ENCODE results near the gene SND1.

The SND1 gene

DNA sequence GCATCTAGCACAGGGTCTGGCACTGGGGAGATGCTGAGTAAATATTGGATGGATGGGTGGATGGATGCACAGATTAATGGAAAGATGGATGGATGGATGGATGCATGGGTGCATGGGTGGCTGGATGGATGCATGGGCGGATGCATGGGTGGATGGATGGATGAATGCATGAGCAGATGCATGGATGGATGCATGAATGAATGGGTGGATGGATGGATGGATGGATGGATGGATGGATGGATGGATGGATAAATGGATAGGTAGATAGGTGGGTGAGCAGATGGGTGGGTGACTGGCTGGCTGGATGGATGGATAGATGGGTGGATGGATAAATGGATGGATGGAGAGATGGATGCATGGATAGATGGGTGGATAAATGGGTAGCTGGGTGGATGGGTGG is 39.7 kb upstream of the SND1 start:
- Histone ChIP-seq H2AFZ (ENCODE audit: low read length) (no peak overlapping the region), H4K20me1 (ENCODE audit: insufficient read depth, low read length) (no peaks in the 10 kb centered on the region), H3K27ac (ENCODE audit: low read depth, low read length, poor library complexity, severe bottlenecking) (no peak overlapping the region), H3K27me3 (ENCODE audit: insufficient read depth, low read length) (peaks cover 6% of the 10 kb centered on the region; the same call in 1 of the 2 replicates), H3F3A (ENCODE audit: insufficient read depth, low read length) (no peaks in the 10 kb centered on the region), H3K9me2 (ENCODE audit: low read depth, low read length) (no peaks in the 10 kb centered on the region), H3K9me3 (ENCODE audit: low read length) (peaks cover 13% of the 10 kb centered on the region), H3K4me2 (ENCODE audit: low read length) (no peak overlapping the region), H3K4me1 (ENCODE audit: insufficient read depth, low read length, severe bottlenecking) (no peaks in the 10 kb centered on the region), H3K4me3 (ENCODE audit: low read depth, low read length, poor library complexity, severe bottlenecking) (no peak overlapping the region), H3K79me2 (ENCODE audit: insufficient read depth, low read length) (no peaks in the 10 kb centered on the region), H3K9ac (ENCODE audit: low read length) (no peak overlapping the region), H3K36me3 (ENCODE audit: insufficient read depth, low read length) (no peaks in the 10 kb centered on the region)
- no peak for TF ChIP-seq EZH2 (IDR thresholded peaks at IDR 0.05; ENCODE audit: borderline replicate concordance, low read length)
- TF ChIP-seq, protein P1, sequence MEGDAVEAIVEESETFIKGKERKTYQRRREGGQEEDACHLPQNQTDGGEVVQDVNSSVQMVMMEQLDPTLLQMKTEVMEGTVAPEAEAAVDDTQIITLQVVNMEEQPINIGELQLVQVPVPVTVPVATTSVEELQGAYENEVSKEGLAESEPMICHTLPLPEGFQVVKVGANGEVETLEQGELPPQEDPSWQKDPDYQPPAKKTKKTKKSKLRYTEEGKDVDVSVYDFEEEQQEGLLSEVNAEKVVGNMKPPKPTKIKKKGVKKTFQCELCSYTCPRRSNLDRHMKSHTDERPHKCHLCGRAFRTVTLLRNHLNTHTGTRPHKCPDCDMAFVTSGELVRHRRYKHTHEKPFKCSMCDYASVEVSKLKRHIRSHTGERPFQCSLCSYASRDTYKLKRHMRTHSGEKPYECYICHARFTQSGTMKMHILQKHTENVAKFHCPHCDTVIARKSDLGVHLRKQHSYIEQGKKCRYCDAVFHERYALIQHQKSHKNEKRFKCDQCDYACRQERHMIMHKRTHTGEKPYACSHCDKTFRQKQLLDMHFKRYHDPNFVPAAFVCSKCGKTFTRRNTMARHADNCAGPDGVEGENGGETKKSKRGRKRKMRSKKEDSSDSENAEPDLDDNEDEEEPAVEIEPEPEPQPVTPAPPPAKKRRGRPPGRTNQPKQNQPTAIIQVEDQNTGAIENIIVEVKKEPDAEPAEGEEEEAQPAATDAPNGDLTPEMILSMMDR (IDR thresholded peaks at IDR 0.05; ENCODE audit: low read length): no peak

GRCh38 chr7:127616724-127617123 is 35.3 kb upstream of the SND1 start:
- Histone ChIP-seq H3K9me3 (ENCODE audit: low read length) (no peaks in the 10 kb centered on the region), H3F3A (ENCODE audit: insufficient read depth, low read length) (no peaks in the 10 kb centered on the region), H3K9me2 (ENCODE audit: low read depth, low read length) (no peaks in the 10 kb centered on the region), H3K4me1 (ENCODE audit: insufficient read depth, low read length, severe bottlenecking) (no peaks in the 10 kb centered on the region), H3K79me2 (ENCODE audit: insufficient read depth, low read length) (no peaks in the 10 kb centered on the region), H2AFZ (ENCODE audit: low read length) (no peak overlapping the region), H3K27me3 (ENCODE audit: insufficient read depth, low read length) (no peaks in the 10 kb centered on the region), H3K9ac (ENCODE audit: low read length) (no peak overlapping the region), H3K4me2 (ENCODE audit: low read length) (no peak overlapping the region), H4K20me1 (ENCODE audit: insufficient read depth, low read length) (no peaks in the 10 kb centered on the region), H3K36me3 (ENCODE audit: insufficient read depth, low read length) (no peaks in the 10 kb centered on the region), H3K4me3 (ENCODE audit: low read depth, low read length, poor library complexity, severe bottlenecking) (no peak overlapping the region), H3K27ac (ENCODE audit: low read depth, low read length, poor library complexity, severe bottlenecking) (no peak overlapping the region)
- TF ChIP-seq EZH2 (IDR thresholded peaks at IDR 0.05; ENCODE audit: borderline replicate concordance, low read length): no peak
- TF ChIP-seq, protein P1 (IDR thresholded peaks at IDR 0.05; ENCODE audit: low read length): no peak

DNA sequence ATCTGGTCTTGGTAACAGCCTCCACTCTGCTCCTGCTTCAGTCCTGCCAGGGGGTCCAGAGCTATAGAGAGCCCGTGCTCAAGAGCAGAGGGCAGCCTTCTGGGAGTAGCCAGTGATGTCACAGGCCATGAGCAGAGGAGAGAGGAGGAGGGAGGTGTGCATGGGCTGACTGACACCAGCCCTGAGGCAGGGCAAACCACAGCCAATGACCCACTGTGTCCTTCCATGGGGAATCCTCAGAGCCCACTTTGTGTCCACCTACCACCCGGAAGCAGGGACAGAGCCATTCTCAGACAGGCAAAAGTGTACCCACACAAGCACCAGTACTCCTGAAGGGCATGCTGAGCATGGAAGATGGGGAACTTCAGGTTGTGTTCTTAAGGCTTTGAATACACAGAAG is 34.0 kb upstream of the SND1 start, which contains the start of gene PAX4:
Gene PAX4 (minus strand): TSS at position 101 of the 400 bp plus-strand sequence. CDS start 2,214 bp downstream, outside the sequence.
- no peaks in the 10 kb centered on the region for H3K9me3 ChIP-seq (ENCODE audit: low read length)
- no peak within 1 kb of the TSS for H2AFZ ChIP-seq (ENCODE audit: low read length)
- no peaks in the 10 kb centered on the region for H3K79me2 ChIP-seq (ENCODE audit: insufficient read depth, low read length)
- no peak within 1 kb of the TSS for H3K4me2 ChIP-seq (ENCODE audit: low read length)
- H3K36me3 ChIP-seq (ENCODE audit: insufficient read depth, low read length): no peaks in the 10 kb centered on the region
- no peak within 1 kb of the TSS for H3K4me3 ChIP-seq (ENCODE audit: low read depth, low read length, poor library complexity, severe bottlenecking)
- no peak within 1 kb of the TSS for H3K27ac ChIP-seq (ENCODE audit: low read depth, low read length, poor library complexity, severe bottlenecking)
- H3K27me3 ChIP-seq (ENCODE audit: insufficient read depth, low read length): no peaks in the 10 kb centered on the region
- no peak within 1 kb of the TSS for H3K9ac ChIP-seq (ENCODE audit: low read length)
- TF ChIP-seq, protein P1 (IDR thresholded peaks at IDR 0.05; ENCODE audit: low read length): no peak
- no peak for TF ChIP-seq EZH2 (IDR thresholded peaks at IDR 0.05; ENCODE audit: borderline replicate concordance, low read length)
- no peaks in the 10 kb centered on the region for H3F3A ChIP-seq (ENCODE audit: insufficient read depth, low read length)
- no peaks in the 10 kb centered on the region for H4K20me1 ChIP-seq (ENCODE audit: insufficient read depth, low read length)
- H3K9me2 ChIP-seq (ENCODE audit: low read depth, low read length): no peaks in the 10 kb centered on the region
- no peaks in the 10 kb centered on the region for H3K4me1 ChIP-seq (ENCODE audit: insufficient read depth, low read length, severe bottlenecking)

Data from OCI-LY1 (cell line).